ENCODE data around the gene PTPN22.

DNA sequence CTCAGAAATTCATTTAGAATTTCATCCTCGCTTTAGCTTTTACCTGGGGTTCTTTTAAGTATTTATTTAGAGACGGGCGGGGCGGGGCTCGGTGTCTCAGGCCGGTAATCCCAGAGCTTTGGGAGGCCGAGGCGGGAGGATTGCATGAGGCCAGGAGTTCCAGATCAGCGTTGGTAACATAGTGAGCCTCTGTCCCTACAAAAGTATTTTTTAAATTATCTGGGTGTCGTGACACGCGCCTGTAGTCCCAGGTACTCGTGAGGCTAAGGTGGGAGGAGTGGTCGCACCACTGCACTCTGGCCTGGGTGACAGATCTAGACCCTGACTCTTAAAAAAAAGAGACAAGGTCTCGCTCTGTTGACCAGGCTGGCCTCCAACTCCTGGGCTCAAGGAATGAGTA lies 58.3 kb downstream of the PTPN22 start:
- TF ChIP-seq, protein P1, sequence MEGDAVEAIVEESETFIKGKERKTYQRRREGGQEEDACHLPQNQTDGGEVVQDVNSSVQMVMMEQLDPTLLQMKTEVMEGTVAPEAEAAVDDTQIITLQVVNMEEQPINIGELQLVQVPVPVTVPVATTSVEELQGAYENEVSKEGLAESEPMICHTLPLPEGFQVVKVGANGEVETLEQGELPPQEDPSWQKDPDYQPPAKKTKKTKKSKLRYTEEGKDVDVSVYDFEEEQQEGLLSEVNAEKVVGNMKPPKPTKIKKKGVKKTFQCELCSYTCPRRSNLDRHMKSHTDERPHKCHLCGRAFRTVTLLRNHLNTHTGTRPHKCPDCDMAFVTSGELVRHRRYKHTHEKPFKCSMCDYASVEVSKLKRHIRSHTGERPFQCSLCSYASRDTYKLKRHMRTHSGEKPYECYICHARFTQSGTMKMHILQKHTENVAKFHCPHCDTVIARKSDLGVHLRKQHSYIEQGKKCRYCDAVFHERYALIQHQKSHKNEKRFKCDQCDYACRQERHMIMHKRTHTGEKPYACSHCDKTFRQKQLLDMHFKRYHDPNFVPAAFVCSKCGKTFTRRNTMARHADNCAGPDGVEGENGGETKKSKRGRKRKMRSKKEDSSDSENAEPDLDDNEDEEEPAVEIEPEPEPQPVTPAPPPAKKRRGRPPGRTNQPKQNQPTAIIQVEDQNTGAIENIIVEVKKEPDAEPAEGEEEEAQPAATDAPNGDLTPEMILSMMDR (IDR thresholded peaks at IDR 0.05), result no peak
- TF ChIP-seq CREB1 (CRISPR knock-in tag; IDR thresholded peaks at IDR 0.05) (no peak), TCF7 (CRISPR knock-in tag; IDR thresholded peaks at IDR 0.05; ENCODE audit: low read depth) (no peak)
- TF ChIP-seq, protein P2, sequence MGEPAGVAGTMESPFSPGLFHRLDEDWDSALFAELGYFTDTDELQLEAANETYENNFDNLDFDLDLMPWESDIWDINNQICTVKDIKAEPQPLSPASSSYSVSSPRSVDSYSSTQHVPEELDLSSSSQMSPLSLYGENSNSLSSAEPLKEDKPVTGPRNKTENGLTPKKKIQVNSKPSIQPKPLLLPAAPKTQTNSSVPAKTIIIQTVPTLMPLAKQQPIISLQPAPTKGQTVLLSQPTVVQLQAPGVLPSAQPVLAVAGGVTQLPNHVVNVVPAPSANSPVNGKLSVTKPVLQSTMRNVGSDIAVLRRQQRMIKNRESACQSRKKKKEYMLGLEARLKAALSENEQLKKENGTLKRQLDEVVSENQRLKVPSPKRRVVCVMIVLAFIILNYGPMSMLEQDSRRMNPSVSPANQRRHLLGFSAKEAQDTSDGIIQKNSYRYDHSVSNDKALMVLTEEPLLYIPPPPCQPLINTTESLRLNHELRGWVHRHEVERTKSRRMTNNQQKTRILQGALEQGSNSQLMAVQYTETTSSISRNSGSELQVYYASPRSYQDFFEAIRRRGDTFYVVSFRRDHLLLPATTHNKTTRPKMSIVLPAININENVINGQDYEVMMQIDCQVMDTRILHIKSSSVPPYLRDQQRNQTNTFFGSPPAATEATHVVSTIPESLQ (CRISPR knock-in tag; IDR thresholded peaks at IDR 0.05), result no peak

All from WTC11 (cell line).